Vagina (tissue), 2 donors: Measurements from ENCODE around the gene PLXNB1. TPM values are rescaled to one million over a fixed set of nuclear protein-coding genes. Genes with fewer than 3 reads are reported as not detected.
"Not testable (repeated sequence)": the region's sequence is repeated elsewhere in the genome, so short reads cannot be mapped to it uniquely, and the experiment has no call there.

Experiments used
- DNase-seq, 2 donors: peaks; one replicate each; pipeline ENCODE4 v3.0.0-alpha.2; 2017; ENCODE audit errors: extremely low spot score in 2 of 2
- H3K27ac ChIP-seq: fragments of 200-600 bp; sonication (generic); one replicate; pipeline ENCODE4 v1.5.1; 2019
- H3K27me3 ChIP-seq: fragments of 200-600 bp; sonication (generic); one replicate; pipeline ENCODE4 v1.5.1; 2019
- H3K36me3 ChIP-seq, 2 donors: fragments of 200-600 bp; sonication (generic); one replicate each; pipeline ENCODE4 v1.5.1; 2017 to 2019
- H3K4me1 ChIP-seq: fragments of 200-600 bp; sonication (generic); one replicate; pipeline ENCODE4 v1.5.1; 2019
- H3K4me3 ChIP-seq, 2 donors: fragments of 200-600 bp; sonication (generic); 1 replicate in 1 of 2; 2 replicates in 1 of 2; pipeline ENCODE4 v1.5.1; 2016 to 2019
- H3K9me3 ChIP-seq: fragments of 200-600 bp; sonication (generic); one replicate; pipeline ENCODE4 v1.5.1; 2019
- CTCF ChIP-seq, 3 experiments: fragments of 450-650 bp in 2 of 3; fragments of 200-600 bp in 1 of 3; sonication (generic) in 1 of 3; IDR thresholded peaks; one replicate each; pipeline ENCODE4 v1.5.1; 2017 to 2019; ENCODE audit warnings: antibody characterized with exemption in 3 of 3, mild to moderate bottlenecking in 2 of 3, moderate library complexity in 2 of 3
- POLR2A ChIP-seq, 2 donors: fragments of 450-650 bp; IDR thresholded peaks; one replicate each; pipeline ENCODE4 v1.6.1; 2017; ENCODE audit warnings: antibody characterized with exemption in 2 of 2, mild to moderate bottlenecking in 2 of 2, moderate library complexity in 2 of 2
- POLR2AphosphoS5 ChIP-seq, 2 donors: sonication (generic); formaldehyde crosslinking; IDR thresholded peaks; one replicate each; pipeline ENCODE4 v1.9.0; 2017; ENCODE audit warnings: antibody characterized with exemption in 2 of 2, mild to moderate bottlenecking in 2 of 2, low read depth in 1 of 2; ENCODE audit not compliant: insufficient read depth in 1 of 2
- intact Hi-C: fragments of 100-400 bp; cut with DNase I; formaldehyde crosslinking; loops from one replicate; pipeline ENCODE4 v1.15.1; 2023
- total RNA-seq: library from RNA; depleted of rRNA; stranded (reverse); fragments of >200 nt; gene quantifications from one replicate; pipeline ENCODE4 v1.2.3, GENCODE V29; 2016

Gene PLXNB1
- total RNA-seq, 1 donor from 2014 or later = 257 TPM

- Histone ChIP-seq H3K4me3 (no peak overlapping the region), H3K4me1 (peaks cover 12% of the 10 kb centered on the region), H3K27me3 (no peaks in the 10 kb centered on the region), H3K27ac (peak overlapping the region; percentile 82), H3K36me3 (peaks cover 0 to 35% of the 10 kb centered on the region in 2 donors), H3K9me3 (no peaks in the 10 kb centered on the region)
- intact Hi-C loops = loop anchor here (5.0 kb wide), 1 partner anchor 35 kb away; no protein-coding TSS in a partner anchor
- TF ChIP-seq POLR2AphosphoS5 (IDR thresholded peaks at IDR 0.05; ENCODE audit: insufficient read depth in 1 of 2, low read depth in 1 of 2) (peak; percentile 89 to 90), CTCF (IDR thresholded peaks at IDR 0.05) (no peak)
- DNase-seq = peak in 1 of 2 donors; percentile 98
Measured at GRCh38 chr3:48402281-48402732, 27.6 kb downstream of the PLXNB1 start.

GRCh38 chr3:48401434-48401901 lies 28.4 kb downstream of the PLXNB1 start:
- Histone ChIP-seq H3K27ac (peak overlapping the region; percentile 82), H3K4me1 (peaks cover 12% of the 10 kb centered on the region), H3K36me3 (peaks cover 0 to 26% of the 10 kb centered on the region in 2 donors)
- not testable (repeated sequence) for DNase-seq, H3K4me3 ChIP-seq, H3K27me3 ChIP-seq, H3K9me3 ChIP-seq
- intact Hi-C loops = loop anchor here (5.0 kb wide), 1 partner anchor 36 kb away; no protein-coding TSS in a partner anchor

- Histone ChIP-seq H3K4me1 (peaks cover 12% of the 10 kb centered on the region), H3K27me3 (no peaks in the 10 kb centered on the region), H3K4me3 (no peak overlapping the region), H3K36me3 (peaks cover 0 to 21% of the 10 kb centered on the region in 2 donors), H3K9me3 (no peaks in the 10 kb centered on the region), H3K27ac (peak overlapping the region; percentile 82)
- DNase-seq = no peak
- TF ChIP-seq POLR2A (IDR thresholded peaks at IDR 0.05) (no peak), CTCF (IDR thresholded peaks at IDR 0.05) (peak; percentile 77 to 95 (median 83)), POLR2AphosphoS5 (IDR thresholded peaks at IDR 0.05; ENCODE audit: insufficient read depth in 1 of 2, low read depth in 1 of 2) (no peak)
- intact Hi-C loops = loop anchor here (5.0 kb wide), 1 partner anchor 36 kb away; no protein-coding TSS in a partner anchor
Measured at GRCh38 chr3:48400824-48401433, 29.0 kb downstream of the PLXNB1 start.

GRCh38 chr3:48399387-48400172 lies 30.3 kb downstream of the PLXNB1 start:
- intact Hi-C loops = loop anchor here (5.0 kb wide), 1 partner anchor 38 kb away; no protein-coding TSS in a partner anchor
- H3K27ac ChIP-seq = no peak overlapping the region
- H3K4me1 ChIP-seq = peaks cover 12% of the 10 kb centered on the region
- TF ChIP-seq POLR2A (IDR thresholded peaks at IDR 0.05) = no peak
- TF ChIP-seq POLR2AphosphoS5 (IDR thresholded peaks at IDR 0.05; ENCODE audit: insufficient read depth in 1 of 2, low read depth in 1 of 2) = peak in 1 of 2 donors; percentile 16
- peaks cover 0 to 10% of the 10 kb centered on the region in 2 donors for H3K36me3 ChIP-seq
- no peak overlapping the region for H3K4me3 ChIP-seq
- no peaks in the 10 kb centered on the region for H3K27me3 ChIP-seq
- peak in 1 of 2 donors; percentile 86 for DNase-seq
- no peaks in the 10 kb centered on the region for H3K9me3 ChIP-seq

- Histone ChIP-seq H3K4me3 (no peak overlapping the region), H3K27me3 (no peaks in the 10 kb centered on the region), H3K4me1 (peaks cover 12% of the 10 kb centered on the region), H3K36me3 (peaks cover 0 to 3% of the 10 kb centered on the region in 2 donors), H3K27ac (no peak overlapping the region), H3K9me3 (no peaks in the 10 kb centered on the region)
- peak in 1 of 2 donors; percentile 96 for DNase-seq
- TF ChIP-seq CTCF (IDR thresholded peaks at IDR 0.05) = no peak
- TF ChIP-seq POLR2A (IDR thresholded peaks at IDR 0.05) = no peak
- TF ChIP-seq POLR2AphosphoS5 (IDR thresholded peaks at IDR 0.05; ENCODE audit: insufficient read depth in 1 of 2, low read depth in 1 of 2) = no peak
- intact Hi-C loops = no loop called here
Measured at GRCh38 chr3:48398701-48399386, 31.0 kb downstream of the PLXNB1 start.
